ENCODE measurements around the gene TMPRSS11D. TPM values are rescaled to one million over a fixed set of nuclear protein-coding genes. Genes with fewer than 3 reads are reported as not detected.

The TMPRSS11D gene, protein sequence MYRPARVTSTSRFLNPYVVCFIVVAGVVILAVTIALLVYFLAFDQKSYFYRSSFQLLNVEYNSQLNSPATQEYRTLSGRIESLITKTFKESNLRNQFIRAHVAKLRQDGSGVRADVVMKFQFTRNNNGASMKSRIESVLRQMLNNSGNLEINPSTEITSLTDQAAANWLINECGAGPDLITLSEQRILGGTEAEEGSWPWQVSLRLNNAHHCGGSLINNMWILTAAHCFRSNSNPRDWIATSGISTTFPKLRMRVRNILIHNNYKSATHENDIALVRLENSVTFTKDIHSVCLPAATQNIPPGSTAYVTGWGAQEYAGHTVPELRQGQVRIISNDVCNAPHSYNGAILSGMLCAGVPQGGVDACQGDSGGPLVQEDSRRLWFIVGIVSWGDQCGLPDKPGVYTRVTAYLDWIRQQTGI
- not detected for total RNA-seq

DNA sequence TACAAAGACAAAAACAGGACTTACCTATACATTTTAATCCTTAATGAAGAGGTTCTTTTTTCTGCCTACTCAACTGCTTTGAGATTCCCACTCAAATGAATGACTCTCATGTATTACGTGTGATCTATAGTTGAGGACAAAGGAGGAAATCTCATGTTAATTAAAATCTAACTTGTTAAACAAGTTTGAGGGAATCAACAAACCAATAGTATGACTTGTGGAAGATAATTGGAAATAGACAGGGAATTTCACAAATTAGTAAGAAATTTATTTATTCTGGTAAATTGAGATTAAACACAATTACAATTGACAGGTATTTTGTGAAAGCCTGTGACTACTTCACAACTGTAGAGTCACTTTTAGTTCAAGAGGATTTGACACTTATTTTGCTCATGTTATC is at the start of gene TMPRSS11D:
Gene TMPRSS11D, minus strand, starts transcription at position 101 of the 400 bp plus-strand sequence. Its CDS starts 69 bp downstream, at position 32.
- CTCF ChIA-PET, result interaction anchor here (0.6 to 2.6 kb wide), 2 partner anchors 19 to 28 kb away, joined by 3 to 8 read pairs; no protein-coding TSS in a partner anchor

DNA sequence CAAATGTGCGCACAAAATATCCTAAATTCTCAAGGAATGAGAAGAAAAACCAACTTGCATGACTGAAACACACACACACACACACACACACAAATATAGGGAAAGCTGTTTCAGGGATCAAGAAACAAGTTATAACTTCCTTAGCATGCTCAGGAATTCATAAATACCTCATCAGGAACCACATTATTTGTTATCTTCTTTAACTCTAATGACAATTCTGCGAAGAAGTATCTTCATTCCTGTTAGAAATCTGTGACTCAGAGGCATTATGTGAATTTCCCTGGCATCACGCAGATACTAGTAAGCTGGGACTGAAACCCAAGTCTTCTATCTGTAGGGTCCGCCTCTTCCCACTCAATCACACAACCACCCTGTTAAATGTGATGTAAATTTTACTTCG is 49.2 kb upstream of the TMPRSS11D start:
- Mint-ChIP-seq H3K36me3 (ENCODE audit: low read depth) (no peaks in the 10 kb centered on the region), H3K9me3 (no peaks in the 10 kb centered on the region), H3K4me3 (no peak overlapping the region), H3K27me3 (ENCODE audit: low read depth) (peaks cover 6% of the 10 kb centered on the region), H3K4me1 (ENCODE audit: low read depth) (no peaks in the 10 kb centered on the region), H3K27ac (no peak overlapping the region)
- no peak for DNase-seq
- intact Hi-C loops (cut with micrococcal nuclease), result no loop called here
- CTCF ChIA-PET, result no interaction called here

More for the DNA sequence above, at the start of gene TMPRSS11D:
- H3K9me3 Mint-ChIP-seq, result no peaks in the 10 kb centered on the region
- intact Hi-C loops (cut with micrococcal nuclease), result no loop called here
- peaks cover 7% of the 10 kb centered on the region for H3K27me3 Mint-ChIP-seq (ENCODE audit: low read depth)
- no peak for DNase-seq
- H3K4me1 Mint-ChIP-seq (ENCODE audit: low read depth), result no peaks in the 10 kb centered on the region
- H3K27ac Mint-ChIP-seq, result no peak within 1 kb of the TSS
- H3K36me3 Mint-ChIP-seq (ENCODE audit: low read depth), result no peaks in the 10 kb centered on the region
- H3K4me3 Mint-ChIP-seq, result no peak within 1 kb of the TSS

DNA sequence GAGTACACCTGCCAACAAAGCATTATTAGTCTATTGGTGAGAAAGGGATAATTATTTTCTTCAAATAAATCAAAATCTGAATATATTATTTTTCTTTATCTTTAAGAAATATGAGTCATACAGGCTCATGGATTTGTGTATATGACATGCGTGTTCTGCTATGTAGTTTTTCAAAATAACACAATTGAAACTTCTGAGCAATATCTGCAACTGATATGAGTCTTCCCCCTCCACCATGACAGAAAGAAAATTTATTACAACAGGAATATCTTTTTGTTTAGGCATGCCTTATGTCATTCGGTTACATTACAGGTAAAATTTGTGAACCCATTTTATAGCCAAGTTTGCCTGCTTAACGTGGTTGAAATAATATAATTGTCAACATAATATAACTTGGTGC is 47.5 kb upstream of the TMPRSS11D start:
- Mint-ChIP-seq H3K27me3 (ENCODE audit: low read depth) (peaks cover 6% of the 10 kb centered on the region), H3K9me3 (no peaks in the 10 kb centered on the region), H3K4me1 (ENCODE audit: low read depth) (no peaks in the 10 kb centered on the region), H3K4me3 (no peak overlapping the region), H3K36me3 (ENCODE audit: low read depth) (no peaks in the 10 kb centered on the region), H3K27ac (no peak overlapping the region)
- intact Hi-C loops (cut with micrococcal nuclease), result no loop called here
- DNase-seq, result no peak
- CTCF ChIA-PET, result no interaction called here

DNA sequence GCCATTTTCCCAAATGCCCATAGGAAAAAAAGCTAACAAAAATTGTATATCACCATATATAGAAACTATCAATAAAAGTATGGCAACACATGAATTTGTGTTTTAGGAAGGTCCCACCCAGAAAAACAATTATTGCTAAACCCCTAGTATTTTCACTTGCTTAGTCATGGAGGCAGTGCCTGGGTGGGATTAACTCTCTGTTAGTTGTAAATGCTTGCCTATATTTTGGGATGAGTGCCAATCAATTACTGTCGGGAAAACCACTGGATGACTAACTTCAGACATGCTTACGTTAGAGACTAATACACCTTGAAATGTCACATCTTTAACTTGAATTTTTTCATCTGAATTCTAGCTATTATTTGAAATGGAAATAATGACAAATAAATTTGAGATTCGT is 45.6 kb upstream of the TMPRSS11D start:
- CTCF ChIA-PET, result no interaction called here
- DNase-seq, result no peak
- Mint-ChIP-seq H3K4me3 (no peak overlapping the region), H3K36me3 (ENCODE audit: low read depth) (no peaks in the 10 kb centered on the region), H3K27me3 (ENCODE audit: low read depth) (peaks cover 6% of the 10 kb centered on the region), H3K9me3 (peaks cover 3% of the 10 kb centered on the region), H3K27ac (no peak overlapping the region), H3K4me1 (ENCODE audit: low read depth) (no peaks in the 10 kb centered on the region)
- intact Hi-C loops (cut with micrococcal nuclease), result no loop called here

DNA sequence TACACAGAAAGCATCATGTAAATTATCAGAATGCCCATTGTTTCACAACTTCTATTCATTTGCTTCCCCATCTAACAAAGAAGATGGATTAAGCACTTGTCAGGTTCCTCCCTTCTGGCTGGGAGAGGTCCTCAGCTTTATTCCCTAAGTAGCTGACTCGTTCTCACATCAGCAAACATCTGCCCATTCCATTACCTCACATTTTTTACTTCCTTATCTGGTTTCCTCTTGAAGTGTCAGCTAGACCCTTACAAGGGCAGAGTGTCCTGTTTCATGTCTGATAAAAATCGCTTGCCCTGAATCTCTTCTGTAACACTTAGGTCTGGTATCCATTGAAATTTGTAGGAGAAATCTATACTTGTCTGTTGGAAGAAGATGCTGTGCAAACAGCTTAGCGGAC is 44.7 kb upstream of the TMPRSS11D start:
- Mint-ChIP-seq H3K27ac (no peak overlapping the region), H3K36me3 (ENCODE audit: low read depth) (no peaks in the 10 kb centered on the region), H3K4me1 (ENCODE audit: low read depth) (no peaks in the 10 kb centered on the region), H3K9me3 (peaks cover 6% of the 10 kb centered on the region), H3K4me3 (no peak overlapping the region), H3K27me3 (ENCODE audit: low read depth) (peaks cover 6% of the 10 kb centered on the region)
- no peak for DNase-seq
- CTCF ChIA-PET, result no interaction called here
- intact Hi-C loops (cut with micrococcal nuclease), result no loop called here

DNA sequence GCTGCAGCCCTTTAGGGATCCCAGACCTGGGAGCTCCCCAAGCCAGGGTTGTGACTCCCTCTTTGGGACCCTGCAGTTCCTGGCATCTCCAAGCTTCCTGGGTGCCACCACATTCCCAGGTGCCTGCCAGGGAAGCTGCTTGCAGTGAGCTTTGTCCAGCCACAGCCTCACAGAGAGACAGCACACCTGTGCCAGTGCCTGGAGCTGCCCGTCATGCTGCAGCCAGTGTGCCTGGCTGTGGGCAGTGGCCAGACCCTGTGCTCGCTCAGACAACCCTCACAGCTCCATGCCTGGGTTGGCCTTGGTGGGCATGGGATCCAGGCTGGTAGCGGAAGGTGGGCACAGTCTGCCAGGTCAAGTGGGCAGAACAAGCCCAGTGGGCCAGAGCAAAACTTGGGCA is 43.4 kb upstream of the TMPRSS11D start:
- no peak overlapping the region for H3K27ac Mint-ChIP-seq
- H3K4me1 Mint-ChIP-seq (ENCODE audit: low read depth), result no peaks in the 10 kb centered on the region
- intact Hi-C loops (cut with micrococcal nuclease), result no loop called here
- DNase-seq, result no peak
- peaks cover 6% of the 10 kb centered on the region for H3K27me3 Mint-ChIP-seq (ENCODE audit: low read depth)
- no peak overlapping the region for H3K4me3 Mint-ChIP-seq
- H3K9me3 Mint-ChIP-seq, result peaks cover 6% of the 10 kb centered on the region
- CTCF ChIA-PET, result interaction anchor here (0.8 to 1.2 kb wide), 2 partner anchors 8 to 16 kb away, joined by 4 to 5 read pairs; no protein-coding TSS in a partner anchor
- no peaks in the 10 kb centered on the region for H3K36me3 Mint-ChIP-seq (ENCODE audit: low read depth)

DNA sequence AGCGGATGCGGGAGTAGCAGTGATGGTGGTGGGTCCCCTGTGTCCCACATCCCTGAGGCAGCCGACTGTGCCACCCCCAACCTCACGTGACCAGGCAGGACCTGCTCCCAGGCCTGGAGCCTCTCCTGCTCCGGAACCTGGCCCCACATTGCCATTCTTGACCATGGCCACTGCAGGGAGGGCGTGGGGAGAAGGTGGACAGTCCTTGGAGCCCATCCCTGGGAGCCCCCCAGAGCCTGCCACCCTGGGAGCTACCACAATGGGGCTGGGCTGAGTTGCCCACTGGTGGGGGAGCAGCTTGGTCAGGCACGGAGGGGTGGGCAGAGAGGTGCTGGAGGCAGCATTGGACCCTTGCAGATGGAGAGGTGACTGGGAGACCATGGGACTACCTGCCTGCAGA is 42.7 kb upstream of the TMPRSS11D start:
- Mint-ChIP-seq H3K4me1 (ENCODE audit: low read depth) (no peaks in the 10 kb centered on the region), H3K4me3 (no peak overlapping the region), H3K27ac (no peak overlapping the region), H3K36me3 (ENCODE audit: low read depth) (no peaks in the 10 kb centered on the region), H3K9me3 (peaks cover 6% of the 10 kb centered on the region), H3K27me3 (ENCODE audit: low read depth) (peaks cover 6% of the 10 kb centered on the region)
- intact Hi-C loops (cut with micrococcal nuclease), result no loop called here
- DNase-seq, result no peak
- CTCF ChIA-PET, result interaction anchor here (0.8 to 1.2 kb wide), 2 partner anchors 8 to 15 kb away, joined by 4 to 5 read pairs; no protein-coding TSS in a partner anchor

DNA sequence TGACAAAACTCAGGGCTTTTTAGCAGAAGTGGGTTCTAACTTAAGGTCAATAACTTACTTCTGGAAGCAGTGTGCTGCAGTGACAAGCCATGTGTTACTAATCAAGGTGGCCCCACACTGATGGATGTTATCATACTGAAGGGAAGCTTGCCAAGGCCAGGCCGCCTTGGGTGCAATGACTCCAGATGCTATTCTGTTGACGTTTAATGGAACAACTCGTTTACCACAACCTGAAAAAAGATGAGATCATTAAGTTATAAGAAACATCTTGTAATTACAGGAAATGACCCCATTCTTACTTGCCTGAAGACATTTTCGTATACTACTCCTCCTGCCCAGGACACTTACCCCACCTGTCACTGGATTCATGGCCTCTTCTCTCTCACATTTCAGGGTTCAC is 38.9 kb upstream of the TMPRSS11D start:
- CTCF ChIA-PET, result no interaction called here
- Mint-ChIP-seq H3K4me3 (no peak overlapping the region), H3K36me3 (ENCODE audit: low read depth) (no peaks in the 10 kb centered on the region), H3K9me3 (peaks cover 6% of the 10 kb centered on the region), H3K4me1 (ENCODE audit: low read depth) (no peaks in the 10 kb centered on the region), H3K27ac (no peak overlapping the region), H3K27me3 (ENCODE audit: low read depth) (peaks cover 2% of the 10 kb centered on the region)
- intact Hi-C loops (cut with micrococcal nuclease), result no loop called here
- no peak for DNase-seq

DNA sequence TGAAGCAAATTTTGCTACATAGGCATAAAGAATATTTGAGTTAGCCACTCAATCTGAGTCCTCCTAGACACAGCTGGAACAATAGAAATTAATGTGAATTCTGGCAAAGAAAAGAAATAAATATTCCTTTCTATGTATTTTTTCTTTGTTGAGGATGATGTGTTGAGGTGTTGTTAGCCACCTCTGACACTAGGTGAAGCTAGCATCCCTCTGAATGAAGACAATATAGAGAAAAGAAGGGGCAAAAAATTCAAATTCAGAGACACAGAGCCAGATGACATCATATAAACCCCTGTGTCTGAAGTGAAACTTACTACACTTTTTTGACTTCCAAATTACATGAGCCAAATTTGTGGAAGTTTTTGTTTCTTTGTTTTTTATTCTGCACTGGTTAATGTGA is 34.6 kb upstream of the TMPRSS11D start:
- H3K27ac Mint-ChIP-seq, result no peak overlapping the region
- H3K4me3 Mint-ChIP-seq, result no peak overlapping the region
- intact Hi-C loops (cut with micrococcal nuclease), result loop anchor here (1.0 to 10.0 kb wide), 2 partner anchors 257 to 456 kb away; no protein-coding TSS in a partner anchor
- H3K9me3 Mint-ChIP-seq, result no peaks in the 10 kb centered on the region
- no peaks in the 10 kb centered on the region for H3K4me1 Mint-ChIP-seq (ENCODE audit: low read depth)
- H3K27me3 Mint-ChIP-seq (ENCODE audit: low read depth), result peaks cover 4% of the 10 kb centered on the region
- CTCF ChIA-PET, result interaction anchor here (1.1 to 1.4 kb wide), 2 partner anchors 8 to 9 kb away, joined by 3 to 4 read pairs; no protein-coding TSS in a partner anchor
- no peak for DNase-seq
- no peaks in the 10 kb centered on the region for H3K36me3 Mint-ChIP-seq (ENCODE audit: low read depth)

DNA sequence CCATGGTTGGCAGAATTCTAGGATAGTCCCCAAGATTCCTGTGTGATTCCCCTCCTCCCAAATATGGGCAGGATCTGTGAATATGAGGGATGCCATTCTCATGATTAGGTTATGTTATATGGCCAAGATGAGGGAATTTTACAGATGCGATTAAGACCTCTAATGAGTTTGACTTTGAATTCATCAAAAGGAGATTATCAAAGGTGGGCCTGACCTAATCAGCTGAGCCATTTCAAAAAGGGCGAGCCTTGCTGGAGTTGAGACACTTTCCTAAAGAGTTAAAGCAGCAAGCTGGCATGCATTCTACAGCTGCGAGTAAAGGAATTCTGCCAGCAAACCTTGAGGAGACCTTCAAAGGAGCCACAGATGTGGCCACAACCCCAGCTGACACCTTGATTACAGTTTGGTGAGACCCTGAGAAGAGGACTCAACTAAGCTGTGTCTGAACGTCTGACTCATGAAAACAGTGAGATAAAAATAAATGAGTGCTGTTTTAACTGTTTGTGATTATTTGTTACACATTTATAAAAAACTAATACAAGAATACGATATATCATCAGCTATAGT is 31.7 kb upstream of the TMPRSS11D start:
- no peaks in the 10 kb centered on the region for H3K36me3 Mint-ChIP-seq (ENCODE audit: low read depth)
- no peak for DNase-seq
- no peaks in the 10 kb centered on the region for H3K4me1 Mint-ChIP-seq (ENCODE audit: low read depth)
- no peak overlapping the region for H3K4me3 Mint-ChIP-seq
- CTCF ChIA-PET, result interaction anchor here (0.6 kb wide), 1 partner anchor 406 kb away, joined by 4 read pairs; no protein-coding TSS in a partner anchor
- no peaks in the 10 kb centered on the region for H3K9me3 Mint-ChIP-seq
- no peak overlapping the region for H3K27ac Mint-ChIP-seq
- peaks cover 6% of the 10 kb centered on the region for H3K27me3 Mint-ChIP-seq (ENCODE audit: low read depth)
- intact Hi-C loops (cut with micrococcal nuclease), result loop anchor here (10.0 kb wide), 1 partner anchor 459 kb away; no protein-coding TSS in a partner anchor

DNA sequence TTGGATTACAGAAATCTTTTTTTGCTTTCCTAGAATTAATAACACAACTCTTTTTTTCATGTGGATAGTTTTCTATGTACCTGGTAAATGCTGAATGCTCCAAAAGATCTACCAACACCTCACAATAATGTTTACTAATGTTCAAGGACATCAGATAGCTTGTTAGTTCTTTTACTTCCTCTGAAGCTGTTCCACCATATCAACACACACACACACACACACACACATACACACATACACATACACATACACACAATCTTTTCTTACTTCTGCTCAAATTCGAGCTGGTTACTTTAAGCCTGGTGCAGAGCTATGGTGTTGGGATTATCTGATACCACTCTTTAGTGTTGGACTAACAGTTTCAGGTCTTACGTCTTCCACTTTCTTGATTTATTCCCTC is 28.3 kb upstream of the TMPRSS11D start:
- Mint-ChIP-seq H3K27me3 (ENCODE audit: low read depth) (peaks cover 4% of the 10 kb centered on the region), H3K4me1 (ENCODE audit: low read depth) (no peaks in the 10 kb centered on the region)
- intact Hi-C loops (cut with micrococcal nuclease), result loop anchor here (10.0 kb wide), 1 partner anchor 463 kb away; no protein-coding TSS in a partner anchor

DNA sequence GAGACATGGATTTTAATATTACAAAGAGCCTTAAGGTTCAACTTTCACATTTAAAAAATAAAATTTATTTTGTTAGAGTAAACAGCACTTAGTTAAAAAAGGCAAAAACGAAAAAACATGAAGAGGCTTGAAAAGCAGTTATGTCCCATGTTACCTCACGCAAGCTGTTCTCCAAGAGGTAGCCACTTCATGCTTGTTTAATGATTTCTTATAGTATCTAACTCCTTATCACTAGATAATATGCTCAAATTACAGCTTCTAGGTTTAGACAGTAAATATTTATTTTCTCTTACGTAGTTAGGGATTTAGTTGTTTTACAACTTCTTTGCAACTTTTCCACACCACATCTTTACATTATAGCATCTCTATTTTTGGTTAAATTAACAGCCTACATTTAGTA is 27.8 kb upstream of the TMPRSS11D start:
- no peak overlapping the region for H3K27ac Mint-ChIP-seq
- H3K9me3 Mint-ChIP-seq, result no peaks in the 10 kb centered on the region
- no peak overlapping the region for H3K4me3 Mint-ChIP-seq
- DNase-seq, result no peak
- intact Hi-C loops (cut with micrococcal nuclease), result loop anchor here (10.0 kb wide), 1 partner anchor 463 kb away; no protein-coding TSS in a partner anchor
- H3K27me3 Mint-ChIP-seq (ENCODE audit: low read depth), result peaks cover 4% of the 10 kb centered on the region
- no peaks in the 10 kb centered on the region for H3K36me3 Mint-ChIP-seq (ENCODE audit: low read depth)
- no peaks in the 10 kb centered on the region for H3K4me1 Mint-ChIP-seq (ENCODE audit: low read depth)
- CTCF ChIA-PET, result interaction anchor here (0.7 to 3.9 kb wide), 8 partner anchors 10 to 264 kb away, joined by 3 to 20 read pairs (median 6); partner anchors contain the start of gene TMPRSS11D

More for the DNA sequence above, 28.3 kb upstream of the TMPRSS11D start:
- no peak for DNase-seq
- H3K27ac Mint-ChIP-seq, result no peak overlapping the region
- H3K9me3 Mint-ChIP-seq, result no peaks in the 10 kb centered on the region
- no peaks in the 10 kb centered on the region for H3K36me3 Mint-ChIP-seq (ENCODE audit: low read depth)
- CTCF ChIA-PET, result interaction anchor here (0.6 to 3.9 kb wide), 4 partner anchors 12 to 366 kb away, joined by 3 to 20 read pairs (median 6); partner anchors contain the start of gene TMPRSS11D
- no peak overlapping the region for H3K4me3 Mint-ChIP-seq

All from activated naive CD4-positive, alpha-beta T cell treated with anti-CD3 and anti-CD28 coated beads for 36 hours (primary cell).